Tibial artery (tissue), 4 donors: Measurements from ENCODE around the gene KLF6.

Source experiments
- DNase-seq, 2 donors: peaks; one replicate each; pipeline ENCODE4 v3.0.0-alpha.2; 2019
- H3K27ac ChIP-seq, 2 donors: fragments of 200-600 bp; sonication (generic) in 1 of 2; 1 replicate in 1 of 2; 2 replicates in 1 of 2; pipeline ENCODE4 v1.5.1; 2018 to 2019; ENCODE audit warnings: mild to moderate bottlenecking in 1 of 2
- H3K27me3 ChIP-seq, 2 donors: fragments of 200-600 bp; sonication (generic) in 1 of 2; one replicate each; pipeline versions ENCODE4 v1.5.1 to v1.6.0; 2016 to 2019
- H3K36me3 ChIP-seq, 3 donors: fragments of 200-600 bp; sonication (generic) in 2 of 3; one replicate each; pipeline ENCODE4 v1.5.1; 2016 to 2019; ENCODE audit warnings: mild to moderate bottlenecking in 2 of 3
- H3K4me1 ChIP-seq, 4 donors: fragments of 200-600 bp; sonication (generic) in 2 of 4; 1 replicate in 3 of 4; 2 replicates in 1 of 4; pipeline ENCODE4 v1.5.1; 2016 to 2019
- H3K4me3 ChIP-seq, 2 donors: fragments of 200-600 bp; sonication (generic) in 1 of 2; 1 replicate in 1 of 2; 2 replicates in 1 of 2; pipeline ENCODE4 v1.5.1; 2018 to 2019; ENCODE audit warnings: mild to moderate bottlenecking in 2 of 2
- H3K9me3 ChIP-seq, 3 donors: fragments of 200-600 bp; sonication (generic) in 1 of 3; one replicate each; pipeline ENCODE4 v1.5.1; 2016 to 2019
- intact Hi-C: fragments of 100-400 bp; cut with DNase I; formaldehyde crosslinking; loops from one replicate; pipeline ENCODE4 v1.15.0; 2023; ENCODE audit warnings: low total_unique reads
- TF ChIP-seq, protein P1 (sequence below), 2 experiments: fragments of 200-600 bp in 1 of 2; fragments of 450-650 bp in 1 of 2; IDR thresholded peaks; one replicate each; pipeline ENCODE4 v1.5.1; 2017 to 2019; ENCODE audit warnings: antibody characterized with exemption in 2 of 2, mild to moderate bottlenecking in 1 of 2, moderate library complexity in 1 of 2

KLF6 gene

DNA sequence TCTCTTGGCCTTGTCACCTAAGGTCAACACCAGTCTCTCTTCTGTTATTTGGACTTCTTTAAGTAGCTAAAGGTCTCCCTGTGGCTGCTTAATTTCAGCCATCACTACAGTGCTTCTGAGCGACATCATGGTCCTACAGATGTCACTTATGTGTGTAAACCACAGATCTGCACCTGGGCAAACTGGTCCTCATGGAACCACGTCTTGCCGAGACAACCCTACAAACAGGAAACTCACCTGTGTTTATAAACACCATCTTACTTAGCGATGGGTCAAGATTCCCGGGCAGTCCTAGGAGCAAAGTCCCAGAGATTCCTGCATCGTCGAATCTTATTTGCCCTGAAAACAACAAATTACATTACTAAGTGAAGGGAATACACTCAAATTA is 27.8 kb downstream of the KLF6 start:
- H3K27me3 ChIP-seq, result no peaks in the 10 kb centered on the region
- H3K27ac ChIP-seq, result no peak overlapping the region
- DNase-seq, result no peak
- intact Hi-C loops, result no loop called here
- no peaks in the 10 kb centered on the region for H3K36me3 ChIP-seq
- TF ChIP-seq, protein P1, sequence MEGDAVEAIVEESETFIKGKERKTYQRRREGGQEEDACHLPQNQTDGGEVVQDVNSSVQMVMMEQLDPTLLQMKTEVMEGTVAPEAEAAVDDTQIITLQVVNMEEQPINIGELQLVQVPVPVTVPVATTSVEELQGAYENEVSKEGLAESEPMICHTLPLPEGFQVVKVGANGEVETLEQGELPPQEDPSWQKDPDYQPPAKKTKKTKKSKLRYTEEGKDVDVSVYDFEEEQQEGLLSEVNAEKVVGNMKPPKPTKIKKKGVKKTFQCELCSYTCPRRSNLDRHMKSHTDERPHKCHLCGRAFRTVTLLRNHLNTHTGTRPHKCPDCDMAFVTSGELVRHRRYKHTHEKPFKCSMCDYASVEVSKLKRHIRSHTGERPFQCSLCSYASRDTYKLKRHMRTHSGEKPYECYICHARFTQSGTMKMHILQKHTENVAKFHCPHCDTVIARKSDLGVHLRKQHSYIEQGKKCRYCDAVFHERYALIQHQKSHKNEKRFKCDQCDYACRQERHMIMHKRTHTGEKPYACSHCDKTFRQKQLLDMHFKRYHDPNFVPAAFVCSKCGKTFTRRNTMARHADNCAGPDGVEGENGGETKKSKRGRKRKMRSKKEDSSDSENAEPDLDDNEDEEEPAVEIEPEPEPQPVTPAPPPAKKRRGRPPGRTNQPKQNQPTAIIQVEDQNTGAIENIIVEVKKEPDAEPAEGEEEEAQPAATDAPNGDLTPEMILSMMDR (IDR thresholded peaks at IDR 0.05), result no peak
- no peaks in the 10 kb centered on the region for H3K9me3 ChIP-seq
- H3K4me1 ChIP-seq, result peaks cover 0 to 23% (median 14%) of the 10 kb centered on the region in 4 donors
- no peak overlapping the region for H3K4me3 ChIP-seq

DNA sequence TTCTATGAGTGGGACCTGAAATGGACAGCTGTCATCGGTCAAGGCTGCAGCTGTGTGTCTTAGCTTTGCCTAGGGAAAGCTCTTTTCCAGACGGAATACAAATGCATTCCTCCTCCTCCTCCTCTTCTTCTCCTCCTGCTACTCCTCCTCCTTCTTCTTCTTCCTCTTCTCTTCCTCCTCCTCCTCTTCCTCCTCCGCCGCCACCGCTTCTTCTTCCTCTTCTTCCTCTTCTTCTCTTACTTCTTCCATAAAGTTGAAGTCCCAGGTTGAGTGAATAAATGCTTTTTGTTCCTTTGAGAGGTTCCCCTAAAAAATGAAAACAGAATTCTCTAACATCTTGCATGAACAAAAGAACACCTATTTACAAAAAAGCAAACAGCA is 28.7 kb downstream of the KLF6 start:
- Histone ChIP-seq H3K27ac (peak overlapping the region; percentile 65 to 68), H3K9me3 (no peaks in the 10 kb centered on the region)
- intact Hi-C loops, result no loop called here

DNA sequence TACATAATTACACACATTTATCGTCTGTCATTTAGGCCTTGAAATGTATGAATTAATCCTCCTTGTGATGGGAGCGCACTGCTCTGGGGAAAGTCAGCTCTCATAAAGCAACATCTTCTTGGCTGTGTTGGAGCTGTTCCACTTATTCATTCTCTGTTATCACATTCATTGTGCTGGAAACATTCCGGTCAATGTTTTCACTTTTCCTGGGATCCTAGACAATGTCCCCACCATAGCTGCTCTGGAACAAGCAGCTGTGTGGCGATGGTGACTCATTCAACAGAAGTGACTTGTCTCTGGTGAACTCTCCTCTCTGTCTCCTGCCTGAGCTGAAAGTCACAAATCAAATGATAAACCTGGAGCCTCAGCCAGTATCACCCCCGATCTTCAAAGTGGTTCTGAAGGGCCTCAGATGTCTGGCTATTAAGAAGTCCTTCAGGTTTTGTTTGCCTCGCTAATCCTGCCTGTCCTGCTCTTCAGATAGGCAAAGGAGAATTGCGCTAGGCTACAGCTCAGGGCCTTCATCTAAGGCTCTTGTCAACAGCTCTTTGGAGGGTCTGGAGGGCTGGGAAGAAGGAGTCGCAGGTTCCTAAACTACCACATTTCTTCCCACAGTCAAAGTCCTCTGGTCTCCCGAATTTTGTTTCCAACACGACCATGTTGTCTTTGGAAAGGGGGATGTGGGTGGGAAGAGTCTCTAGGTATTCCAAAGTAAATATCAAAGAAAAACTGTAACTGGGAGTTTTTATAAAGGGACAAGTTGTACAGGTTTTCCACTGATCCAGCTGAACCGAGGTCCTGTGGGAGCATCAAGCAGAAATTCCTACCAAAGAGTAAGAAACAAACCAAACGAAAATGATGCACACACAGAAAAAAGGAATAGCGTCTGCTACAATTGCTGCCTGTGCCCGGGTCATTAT is 29.3 kb downstream of the KLF6 start:
- no peaks in the 10 kb centered on the region for H3K9me3 ChIP-seq
- no peak overlapping the region for H3K4me3 ChIP-seq
- DNase-seq, result no peak
- peaks cover 0 to 24% (median 14%) of the 10 kb centered on the region in 4 donors for H3K4me1 ChIP-seq
- H3K36me3 ChIP-seq, result no peaks in the 10 kb centered on the region
- intact Hi-C loops, result no loop called here
- no peaks in the 10 kb centered on the region for H3K27me3 ChIP-seq
- H3K27ac ChIP-seq, result peak overlapping the region; percentile 65 to 68
- TF ChIP-seq, protein P1 (IDR thresholded peaks at IDR 0.05), result no peak

More for the DNA sequence above, 28.7 kb downstream of the KLF6 start:
- H3K4me1 ChIP-seq, result peaks cover 0 to 23% (median 14%) of the 10 kb centered on the region in 4 donors
- no peaks in the 10 kb centered on the region for H3K27me3 ChIP-seq
- no peaks in the 10 kb centered on the region for H3K36me3 ChIP-seq
- DNase-seq, result no peak
- no peak overlapping the region for H3K4me3 ChIP-seq
- TF ChIP-seq, protein P1 (IDR thresholded peaks at IDR 0.05), result no peak

DNA sequence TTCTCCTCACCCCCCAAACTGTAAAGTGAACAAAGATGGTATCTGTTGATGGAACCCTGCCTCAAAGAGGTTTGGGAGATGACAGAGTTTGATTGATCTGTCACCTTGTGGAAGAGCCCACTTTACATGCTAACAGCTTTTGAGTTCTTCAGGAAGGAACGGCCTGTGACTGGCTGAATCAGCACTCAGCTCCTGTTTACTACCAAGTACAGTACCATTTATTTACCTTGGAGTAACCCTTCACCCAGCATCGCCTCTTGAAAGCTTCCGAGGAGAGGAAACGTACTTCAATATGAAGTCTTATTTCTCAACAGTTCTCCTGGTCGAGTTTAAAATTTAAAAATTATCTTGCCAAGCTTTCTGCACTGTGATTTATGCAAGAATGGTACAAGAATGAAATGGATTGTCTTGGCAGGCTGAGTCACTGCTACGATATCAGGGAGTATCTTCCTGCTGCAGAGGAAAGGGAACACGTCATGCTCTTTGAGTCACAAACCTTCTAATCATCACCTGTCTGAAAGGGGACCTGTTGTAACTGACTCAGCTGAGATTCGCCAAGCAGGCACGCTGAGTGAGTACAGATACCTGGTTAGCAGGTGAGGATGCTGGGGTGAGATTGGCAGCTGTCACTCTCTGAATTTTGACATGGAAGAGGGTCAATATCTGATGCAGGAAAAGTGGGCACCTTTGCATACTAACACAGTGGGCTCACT is 30.1 kb downstream of the KLF6 start:
- Histone ChIP-seq H3K4me1 (peaks cover 0 to 32% (median 20%) of the 10 kb centered on the region in 4 donors), H3K4me3 (no peak overlapping the region), H3K36me3 (no peaks in the 10 kb centered on the region), H3K27me3 (no peaks in the 10 kb centered on the region), H3K9me3 (no peaks in the 10 kb centered on the region), H3K27ac (peak overlapping the region; percentile 65 to 68)
- TF ChIP-seq, protein P1 (IDR thresholded peaks at IDR 0.05), result no peak
- DNase-seq, result no peak
- intact Hi-C loops, result no loop called here

DNA sequence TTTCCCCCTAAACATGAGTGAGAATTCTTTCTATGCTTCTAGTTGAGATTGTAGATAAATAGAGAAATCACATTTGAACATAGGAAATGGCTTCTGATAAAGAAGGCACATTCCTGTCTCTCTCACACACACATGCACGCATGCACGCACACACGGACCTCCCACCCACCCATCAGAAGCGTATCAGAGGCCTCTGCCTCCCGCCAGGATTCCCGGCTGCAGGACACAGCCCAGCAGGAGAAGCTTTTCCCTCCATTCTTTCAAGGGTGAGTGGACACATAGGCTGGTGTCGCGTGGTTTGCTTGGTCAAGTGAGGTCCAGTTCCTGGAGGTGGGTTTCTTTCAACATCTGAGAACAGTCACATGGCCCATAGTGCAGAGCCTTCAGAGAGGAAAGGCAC is 34.2 kb downstream of the KLF6 start:
- no peak for DNase-seq
- H3K27ac ChIP-seq, result no peak overlapping the region
- peaks cover 0 to 58% (median 34%) of the 10 kb centered on the region in 4 donors for H3K4me1 ChIP-seq
- H3K4me3 ChIP-seq, result no peak overlapping the region
- TF ChIP-seq, protein P1 (IDR thresholded peaks at IDR 0.05), result no peak
- H3K36me3 ChIP-seq, result no peaks in the 10 kb centered on the region
- H3K27me3 ChIP-seq, result no peaks in the 10 kb centered on the region
- H3K9me3 ChIP-seq, result no peaks in the 10 kb centered on the region
- intact Hi-C loops, result no loop called here
